ENCODE results near the gene CCSER1.

Gene CCSER1

GRCh38 chr4:90970021-90970420 lies 842.8 kb downstream of the CCSER1 start:
- no peak overlapping the region for H3K4me2 ChIP-seq (ENCODE audit: low read depth, low read length, poor library complexity, severe bottlenecking)
- H3F3A ChIP-seq (ENCODE audit: low read depth) = no peaks in the 10 kb centered on the region
- H3K4me3 ChIP-seq (ENCODE audit: low read length, poor library complexity, severe bottlenecking) = no peak overlapping the region
- H3K9me3 ChIP-seq (ENCODE audit: insufficient read depth, low read depth, low read length) = no peaks in the 10 kb centered on the region
- no peak overlapping the region for H2AFZ ChIP-seq (ENCODE audit: low read length)
- H4K20me1 ChIP-seq (ENCODE audit: insufficient read depth, low read length, poor library complexity, severe bottlenecking) = no peaks in the 10 kb centered on the region
- TF ChIP-seq CTCF (conservative IDR thresholded peaks at IDR 0.05; ENCODE audit: low read length) (no peak), EZH2phosphoT487 (IDR thresholded peaks at IDR 0.05; ENCODE audit: borderline replicate concordance) (no peak)
- H3K9ac ChIP-seq (ENCODE audit: low read depth, low read length, poor library complexity, severe bottlenecking) = no peak overlapping the region
- no peaks in the 10 kb centered on the region for H3K9me2 ChIP-seq (replicated peaks; ENCODE audit: low read depth, low read length)
- H3K79me2 ChIP-seq (ENCODE audit: insufficient read depth, low read length) = no peaks in the 10 kb centered on the region
- no peaks in the 10 kb centered on the region for H3K4me1 ChIP-seq (ENCODE audit: insufficient read depth, low read length, poor library complexity, severe bottlenecking)
- H3K36me3 ChIP-seq (ENCODE audit: insufficient read depth, low read length) = no peaks in the 10 kb centered on the region
- H3K27me3 ChIP-seq (ENCODE audit: insufficient read depth, low read length, poor library complexity, severe bottlenecking) = no peaks in the 10 kb centered on the region

GRCh38 chr4:90977726-90978125 lies 850.5 kb downstream of the CCSER1 start:
- Histone ChIP-seq H3K4me1 (ENCODE audit: insufficient read depth, low read length, poor library complexity, severe bottlenecking) (no peaks in the 10 kb centered on the region), H3K79me2 (ENCODE audit: insufficient read depth, low read length) (no peaks in the 10 kb centered on the region), H3K36me3 (ENCODE audit: insufficient read depth, low read length) (no peaks in the 10 kb centered on the region), H3K27me3 (ENCODE audit: insufficient read depth, low read length, poor library complexity, severe bottlenecking) (no peaks in the 10 kb centered on the region), H3K9ac (ENCODE audit: low read depth, low read length, poor library complexity, severe bottlenecking) (no peak overlapping the region), H3K9me2 (replicated peaks; ENCODE audit: low read depth, low read length) (no peaks in the 10 kb centered on the region), H3K4me2 (ENCODE audit: low read depth, low read length, poor library complexity, severe bottlenecking) (no peak overlapping the region), H3K9me3 (ENCODE audit: insufficient read depth, low read depth, low read length) (no peaks in the 10 kb centered on the region), H3F3A (ENCODE audit: low read depth) (no peaks in the 10 kb centered on the region), H3K4me3 (ENCODE audit: low read length, poor library complexity, severe bottlenecking) (no peak overlapping the region), H2AFZ (ENCODE audit: low read length) (no peak overlapping the region), H4K20me1 (ENCODE audit: insufficient read depth, low read length, poor library complexity, severe bottlenecking) (no peaks in the 10 kb centered on the region)
- no peak for TF ChIP-seq CTCF (conservative IDR thresholded peaks at IDR 0.05; ENCODE audit: low read length)

- TF ChIP-seq EZH2phosphoT487 (IDR thresholded peaks at IDR 0.05; ENCODE audit: borderline replicate concordance) = no peak
- TF ChIP-seq CTCF (conservative IDR thresholded peaks at IDR 0.05; ENCODE audit: low read length) = no peak
- H3K79me2 ChIP-seq (ENCODE audit: insufficient read depth, low read length) = no peaks in the 10 kb centered on the region
- H3F3A ChIP-seq (ENCODE audit: low read depth) = no peaks in the 10 kb centered on the region
- H3K9me3 ChIP-seq (ENCODE audit: insufficient read depth, low read depth, low read length) = no peaks in the 10 kb centered on the region
- no peaks in the 10 kb centered on the region for H3K9me2 ChIP-seq (replicated peaks; ENCODE audit: low read depth, low read length)
- H3K36me3 ChIP-seq (ENCODE audit: insufficient read depth, low read length) = no peaks in the 10 kb centered on the region
- H3K9ac ChIP-seq (ENCODE audit: low read depth, low read length, poor library complexity, severe bottlenecking) = no peak overlapping the region
- no peak overlapping the region for H3K4me2 ChIP-seq (ENCODE audit: low read depth, low read length, poor library complexity, severe bottlenecking)
- H3K4me1 ChIP-seq (ENCODE audit: insufficient read depth, low read length, poor library complexity, severe bottlenecking) = no peaks in the 10 kb centered on the region
- H3K4me3 ChIP-seq (ENCODE audit: low read length, poor library complexity, severe bottlenecking) = no peak overlapping the region
- H3K27me3 ChIP-seq (ENCODE audit: insufficient read depth, low read length, poor library complexity, severe bottlenecking) = no peaks in the 10 kb centered on the region
- H4K20me1 ChIP-seq (ENCODE audit: insufficient read depth, low read length, poor library complexity, severe bottlenecking) = no peaks in the 10 kb centered on the region
- no peak overlapping the region for H2AFZ ChIP-seq (ENCODE audit: low read length)
Measured at GRCh38 chr4:90979556-90979955, 852.4 kb downstream of the CCSER1 start.

Data from Loucy (cell line).